ENCODE results near the gene TTC16.

GRCh38 chr9:127683723-127684122 is 32.2 kb upstream of the TTC16 start:
- TF ChIP-seq, protein P1, sequence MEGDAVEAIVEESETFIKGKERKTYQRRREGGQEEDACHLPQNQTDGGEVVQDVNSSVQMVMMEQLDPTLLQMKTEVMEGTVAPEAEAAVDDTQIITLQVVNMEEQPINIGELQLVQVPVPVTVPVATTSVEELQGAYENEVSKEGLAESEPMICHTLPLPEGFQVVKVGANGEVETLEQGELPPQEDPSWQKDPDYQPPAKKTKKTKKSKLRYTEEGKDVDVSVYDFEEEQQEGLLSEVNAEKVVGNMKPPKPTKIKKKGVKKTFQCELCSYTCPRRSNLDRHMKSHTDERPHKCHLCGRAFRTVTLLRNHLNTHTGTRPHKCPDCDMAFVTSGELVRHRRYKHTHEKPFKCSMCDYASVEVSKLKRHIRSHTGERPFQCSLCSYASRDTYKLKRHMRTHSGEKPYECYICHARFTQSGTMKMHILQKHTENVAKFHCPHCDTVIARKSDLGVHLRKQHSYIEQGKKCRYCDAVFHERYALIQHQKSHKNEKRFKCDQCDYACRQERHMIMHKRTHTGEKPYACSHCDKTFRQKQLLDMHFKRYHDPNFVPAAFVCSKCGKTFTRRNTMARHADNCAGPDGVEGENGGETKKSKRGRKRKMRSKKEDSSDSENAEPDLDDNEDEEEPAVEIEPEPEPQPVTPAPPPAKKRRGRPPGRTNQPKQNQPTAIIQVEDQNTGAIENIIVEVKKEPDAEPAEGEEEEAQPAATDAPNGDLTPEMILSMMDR (IDR thresholded peaks at IDR 0.05): no peak
- TF ChIP-seq POLR2A (IDR thresholded peaks at IDR 0.05; ENCODE audit: low read depth): no peak
- TF ChIP-seq POLR2AphosphoS5 (IDR thresholded peaks at IDR 0.05): no peak
